Measurements from ENCODE around the gene HTR2C.
"Not testable (repeated sequence)": the region's sequence is repeated elsewhere in the genome, so short reads cannot be mapped to it uniquely, and the experiment has no call there.

Gene HTR2C

GRCh38 chrX:114906984-114907510, 323.2 kb downstream of the HTR2C start:
- H3K27ac ChIP-seq: no peak overlapping the region
- no peak for TF ChIP-seq CTCF (conservative IDR thresholded peaks at IDR 0.05)

- no peak overlapping the region for H3K27ac ChIP-seq
- TF ChIP-seq CTCF (conservative IDR thresholded peaks at IDR 0.05): no peak
Observed at GRCh38 chrX:114924423-114924822, 340.5 kb downstream of the HTR2C start.

GRCh38 chrX:114924856-114925255, 341.0 kb downstream of the HTR2C start:
- H3K27ac ChIP-seq: no peak overlapping the region
- no peak for TF ChIP-seq CTCF (conservative IDR thresholded peaks at IDR 0.05)

- TF ChIP-seq CTCF (conservative IDR thresholded peaks at IDR 0.05): no peak
- no peak overlapping the region for H3K27ac ChIP-seq
Observed at GRCh38 chrX:114930227-114930626, 346.3 kb downstream of the HTR2C start.

GRCh38 chrX:114932550-114932949, 348.7 kb downstream of the HTR2C start:
- no peak for TF ChIP-seq CTCF (conservative IDR thresholded peaks at IDR 0.05)
- H3K27ac ChIP-seq: no peak overlapping the region

GRCh38 chrX:114933291-114933690, 349.4 kb downstream of the HTR2C start:
- H3K27ac ChIP-seq: not testable (repeated sequence)

GRCh38 chrX:114937090-114937489, 353.2 kb downstream of the HTR2C start:
- H3K27ac ChIP-seq: not testable (repeated sequence)

- H3K27ac ChIP-seq: no peak overlapping the region
- no peak for TF ChIP-seq CTCF (conservative IDR thresholded peaks at IDR 0.05)
Observed at GRCh38 chrX:114952696-114953095, 368.8 kb downstream of the HTR2C start.
